HT-29 (cell line): Measurements from ENCODE around the gene JUP. TPM values are rescaled to one million over a fixed set of nuclear protein-coding genes. Genes with fewer than 3 reads are reported as not detected.
"Not testable (repeated sequence)": the region's sequence is repeated elsewhere in the genome, so short reads cannot be mapped to it uniquely, and the experiment has no call there.

ENCODE experiments used
- DNase-seq: peaks from one replicate; pipeline ENCODE4 v3.0.0-alpha.2; 2015; ENCODE audit warnings: low spot score
- total RNA-seq: library from RNA; depleted of rRNA; stranded (reverse); fragments of >200 nt; shearing (Covaris generic); gene quantifications from 2 replicates; pipeline ENCODE4 v1.2.3, GENCODE V29; 2014; rRNA removed

The JUP gene
- 477 and 498 TPM in 2 replicates for total RNA-seq

GRCh38 chr17:41786227-41787020 is at the start of gene JUP:
Gene JUP (minus strand): TSS chr17:41786711. CDS start chr17:41771854, 14,857 bp downstream.
- DNase-seq, result peak; percentile 99

- peak; percentile 25 for DNase-seq
Measured at GRCh38 chr17:41835800-41836549, 49.5 kb upstream of the JUP start, which contains the start of gene NT5C3B. Gene NT5C3B (minus strand): TSS chr17:41836232. CDS start chr17:41836193, 39 bp downstream.

GRCh38 chr17:41835214-41835799 is 48.8 kb upstream of the JUP start:
- DNase-seq, result no peak

- DNase-seq, result not testable (repeated sequence)
Measured at GRCh38 chr17:41829961-41830360, 43.5 kb upstream of the JUP start.

GRCh38 chr17:41825175-41825845 is 38.8 kb upstream of the JUP start:
- no peak for DNase-seq

GRCh38 chr17:41824086-41824485 is 37.6 kb upstream of the JUP start:
- no peak for DNase-seq

- DNase-seq, result no peak
Measured at GRCh38 chr17:41823580-41823979, 37.1 kb upstream of the JUP start.

GRCh38 chr17:41823141-41823524 is 36.6 kb upstream of the JUP start:
- DNase-seq, result no peak

GRCh38 chr17:41822216-41823140 is 36.0 kb upstream of the JUP start:
- DNase-seq, result no peak

- DNase-seq, result no peak
Measured at GRCh38 chr17:41821776-41822175, 35.3 kb upstream of the JUP start.

GRCh38 chr17:41818024-41818423 is 31.5 kb upstream of the JUP start:
- DNase-seq, result no peak

- no peak for DNase-seq
Measured at GRCh38 chr17:41816637-41817320, 30.3 kb upstream of the JUP start.

GRCh38 chr17:41814195-41814594 is 27.7 kb upstream of the JUP start:
- no peak for DNase-seq

GRCh38 chr17:41813699-41814124 is 27.2 kb upstream of the JUP start:
- no peak for DNase-seq

GRCh38 chr17:41813152-41813680 is 26.7 kb upstream of the JUP start:
- no peak for DNase-seq

- peak; percentile 73 for DNase-seq
Measured at GRCh38 chr17:41812381-41813151, 26.1 kb upstream of the JUP start, which contains the start of gene FKBP10. Gene FKBP10 (plus strand): TSS chr17:41813004. CDS start chr17:41813035, 31 bp downstream.

GRCh38 chr17:41811549-41812380 is 25.3 kb upstream of the JUP start, which contains the start of gene P3H4:
Gene P3H4 (minus strand): TSS chr17:41811949. CDS start chr17:41811915, 34 bp downstream.
- DNase-seq, result peak; percentile 84
